PC-9 (cell line): ENCODE data around the gene BIRC5. TPM values are rescaled to one million over a fixed set of nuclear protein-coding genes. Genes with fewer than 3 reads are reported as not detected.

Source experiments
- BruUV-seq: library from RNA; stranded (reverse); fragments of 400-500 nt; replicated peaks from 2 replicates; lab custom pipeline; 2021; lab: Mats Ljungman, UMichigan
- CTCF ChIA-PET: fragments of 300-600 bp; sonication (Branson Sonifier 250); formaldehyde crosslinking; loops from one replicate; lab custom pipeline; 2022; ENCODE audit warnings: antibody characterized with exemption; lab: Charles Lee
- POLR2A ChIA-PET: fragments of 300-600 bp; sonication (Branson Sonifier 250); formaldehyde crosslinking; loops from one replicate; lab custom pipeline; 2022; ENCODE audit warnings: antibody characterized with exemption; ENCODE audit not compliant: unreplicated experiment; lab: Charles Lee
- DNase-seq, 2 experiments: peaks; one replicate each; pipeline versions ENCODE4 v3.0.0 to v3.0.0-alpha.2; 2015 to 2022; ENCODE audit warnings: mixed read lengths in 1 of 2
- H2AFZ ChIP-seq: fragments of 200-600 bp; sonication (generic); 2 replicates; pipeline ENCODE4 v1.8.1; 2017; ENCODE audit warnings: antibody characterized with exemption
- H3F3A ChIP-seq: fragments of 200-600 bp; sonication (generic); 2 replicates; pipeline ENCODE4 v1.8.1; 2017; ENCODE audit warnings: antibody characterized with exemption, mild to moderate bottlenecking, low read depth; ENCODE audit not compliant: insufficient read depth
- H3K27ac ChIP-seq: fragments of 200-600 bp; sonication (generic); 2 replicates; pipeline ENCODE4 v1.6.1; 2016; ENCODE audit warnings: mixed run types
- H3K27me3 ChIP-seq: fragments of 200-600 bp; sonication (generic); 2 replicates; pipeline ENCODE4 v1.6.1; 2016; ENCODE audit warnings: low read depth, mixed run types; ENCODE audit not compliant: insufficient read depth
- H3K36me3 ChIP-seq: fragments of 200-600 bp; sonication (generic); 2 replicates; pipeline ENCODE4 v1.6.1; 2016; ENCODE audit warnings: low read depth, mixed run types
- H3K4me1 ChIP-seq: fragments of 200-600 bp; sonication (generic); replicated peaks from 2 replicates; pipeline ENCODE4 v1.6.1; 2016; ENCODE audit warnings: mixed run types; ENCODE audit not compliant: insufficient read depth
- H3K4me2 ChIP-seq: fragments of 200-600 bp; sonication (generic); 2 replicates; pipeline ENCODE4 v1.6.1; 2017; ENCODE audit warnings: mixed run types
- H3K4me3 ChIP-seq: fragments of 200-600 bp; sonication (generic); 2 replicates; pipeline ENCODE4 v1.6.1; 2016; ENCODE audit warnings: mixed run types
- H3K79me2 ChIP-seq: fragments of 200-600 bp; sonication (generic); 2 replicates; pipeline ENCODE4 v1.6.1; 2017; ENCODE audit warnings: low read depth, mixed run types
- H3K9me2 ChIP-seq: fragments of 200-600 bp; sonication (generic); 2 replicates; pipeline ENCODE4 v1.8.1; 2017; ENCODE audit warnings: mild to moderate bottlenecking; ENCODE audit not compliant: insufficient read depth
- H3K9me3 ChIP-seq: fragments of 200-600 bp; sonication (generic); 2 replicates; pipeline ENCODE4 v1.8.1; 2016; ENCODE audit warnings: low read depth; ENCODE audit not compliant: insufficient read depth
- H4K20me1 ChIP-seq: fragments of 200-600 bp; sonication (generic); 2 replicates; pipeline ENCODE4 v1.8.1; 2017; ENCODE audit not compliant: insufficient read depth
- CTCF ChIP-seq: fragments of 200-600 bp; sonication (generic); conservative IDR thresholded peaks from 2 replicates; pipeline ENCODE4 v1.6.1; 2017; ENCODE audit warnings: mixed run types, antibody characterized with exemption, mild to moderate bottlenecking, moderate library complexity
- EZH2 ChIP-seq: fragments of 200-600 bp; sonication (generic); IDR thresholded peaks from 2 replicates; pipeline ENCODE4 v1.8.0; 2017; ENCODE audit warnings: antibody characterized with exemption, low read depth
- intact Hi-C: fragments of 100-400 bp; cut with micrococcal nuclease; formaldehyde crosslinking; loops from one replicate; pipeline ENCODE4 v1.10.0; 2022; ENCODE audit not compliant: unreplicated experiment
- total RNA-seq: library from RNA; stranded (reverse); gene quantifications from 2 replicates; pipeline ENCODE4 v1.2.3, GENCODE V29; 2021

BIRC5 gene
- total RNA-seq, 1 experiment from 2014 or later: 91.0 TPM

- POLR2A ChIA-PET: interaction anchor here (0.6 kb wide), 1 partner anchor 84 kb away, joined by 5 read pairs; no protein-coding TSS in a partner anchor
- CTCF ChIA-PET: interaction anchor here (0.7 kb wide), 1 partner anchor 25 kb away, joined by 4 read pairs; no protein-coding TSS in a partner anchor
- DNase-seq: no peak
- no TSS peak for BruUV-seq
- Histone ChIP-seq H3K9me3 (no peaks in the 10 kb centered on the region), H4K20me1 (no peaks in the 10 kb centered on the region), H3K27ac (no peak overlapping the region), H3K4me2 (no peak overlapping the region), H3K9me2 (no peaks in the 10 kb centered on the region), H2AFZ (no peak overlapping the region), H3K79me2 (no peaks in the 10 kb centered on the region), H3K4me1 (no peaks in the 10 kb centered on the region), H3F3A (no peaks in the 10 kb centered on the region; the same call in 1 of the 2 replicates), H3K27me3 (no peaks in the 10 kb centered on the region), H3K4me3 (no peak overlapping the region), H3K36me3 (no peaks in the 10 kb centered on the region)
- no peak for TF ChIP-seq CTCF
- TF ChIP-seq EZH2: no peak
- intact Hi-C loops: no loop called here
Measured at GRCh38 chr17:78225088-78225865, 11.2 kb downstream of the BIRC5 start.

- ChIA-PET POLR2A (interaction anchor here (0.6 kb wide), 1 partner anchor 67 kb away, joined by 3 read pairs; no protein-coding TSS in a partner anchor), CTCF (no interaction called here)
- no peak overlapping the region for H3K4me3 ChIP-seq
- no peak overlapping the region for H3K27ac ChIP-seq
- H3K79me2 ChIP-seq: no peaks in the 10 kb centered on the region
- no peaks in the 10 kb centered on the region; the same call in 1 of the 2 replicates for H3F3A ChIP-seq
- no peaks in the 10 kb centered on the region for H3K9me3 ChIP-seq
- intact Hi-C loops: no loop called here
- DNase-seq: no peak
- no peaks in the 10 kb centered on the region for H3K4me1 ChIP-seq
- no TSS peak for BruUV-seq
- H2AFZ ChIP-seq: no peak overlapping the region
- no peaks in the 10 kb centered on the region for H3K36me3 ChIP-seq
- TF ChIP-seq CTCF (no peak), EZH2 (no peak)
- H4K20me1 ChIP-seq: no peaks in the 10 kb centered on the region
- H3K4me2 ChIP-seq: no peak overlapping the region
- no peaks in the 10 kb centered on the region for H3K9me2 ChIP-seq
- no peaks in the 10 kb centered on the region for H3K27me3 ChIP-seq
Measured at GRCh38 chr17:78226055-78226758, 12.2 kb downstream of the BIRC5 start.

DNA sequence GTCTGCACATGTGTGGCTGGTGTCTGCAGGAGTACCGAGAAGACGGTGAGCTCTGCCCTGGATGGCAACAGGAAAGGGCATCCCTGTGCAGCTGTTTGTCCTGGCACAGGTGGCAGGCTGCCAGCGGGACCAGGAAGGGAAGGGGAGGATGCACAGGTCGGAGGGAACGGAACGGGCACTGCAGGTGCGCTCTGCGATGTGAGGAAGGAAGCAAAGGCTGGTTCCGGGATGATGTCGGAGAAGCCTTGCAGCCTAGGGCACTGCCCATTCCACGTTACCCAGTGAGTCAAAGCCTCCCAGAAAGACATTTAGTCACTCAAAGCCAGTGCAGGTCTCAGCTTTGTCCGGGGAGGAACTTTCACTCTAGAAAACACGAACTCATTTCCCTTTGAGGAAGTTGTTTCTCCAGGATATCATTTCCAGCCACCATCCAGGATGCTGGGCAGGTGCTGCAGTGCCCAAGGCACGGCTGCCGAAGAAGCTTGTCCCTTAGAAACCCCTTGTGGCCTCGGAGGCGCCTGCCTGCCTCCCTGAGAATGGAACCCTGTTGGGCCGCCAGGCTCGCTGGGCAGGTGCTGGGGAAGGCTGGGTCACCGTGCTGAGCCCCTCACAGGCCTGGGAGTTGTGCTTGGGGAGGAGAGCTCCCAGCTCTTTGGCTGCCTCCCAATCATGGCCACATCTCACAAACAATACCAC, 12.9 kb downstream of the BIRC5 start:
- H3F3A ChIP-seq: no peaks in the 10 kb centered on the region; the same call in 1 of the 2 replicates
- H3K4me1 ChIP-seq: no peaks in the 10 kb centered on the region
- DNase-seq: no peak
- no peak overlapping the region for H3K4me3 ChIP-seq
- H2AFZ ChIP-seq: no peak overlapping the region
- no peak overlapping the region for H3K4me2 ChIP-seq
- CTCF ChIA-PET: no interaction called here
- intact Hi-C loops: no loop called here
- no peaks in the 10 kb centered on the region for H3K27me3 ChIP-seq
- H3K9me3 ChIP-seq: no peaks in the 10 kb centered on the region
- H3K27ac ChIP-seq: no peak overlapping the region
- TSS peak; percentile 17 for BruUV-seq
- POLR2A ChIA-PET: interaction anchor here (0.6 kb wide), 1 partner anchor 68 kb away, joined by 3 read pairs; no protein-coding TSS in a partner anchor
- H3K9me2 ChIP-seq: no peaks in the 10 kb centered on the region
- TF ChIP-seq CTCF (no peak), EZH2 (no peak)
- H3K79me2 ChIP-seq: no peaks in the 10 kb centered on the region
- no peaks in the 10 kb centered on the region for H4K20me1 ChIP-seq
- H3K36me3 ChIP-seq: no peaks in the 10 kb centered on the region
